Ovary (tissue), 9 donors: ENCODE measurements around the gene NPSR1. TPM values are rescaled to one million over a fixed set of nuclear protein-coding genes. Genes with fewer than 3 reads are reported as not detected.

ENCODE experiments used
- DNase-seq, 5 donors: peaks; one replicate each; pipeline ENCODE4 v3.0.0-alpha.2; 2019 to 2020
- H3K27ac ChIP-seq, 2 donors: fragments of 200-600 bp; one replicate each; pipeline versions ENCODE4 v1.5.1 to v1.8.0; 2019 to 2022
- H3K27me3 ChIP-seq: fragments of 200-600 bp; one replicate; pipeline ENCODE4 v1.8.0; 2022
- H3K36me3 ChIP-seq: fragments of 200-600 bp; sonication (generic); one replicate; pipeline ENCODE4 v1.5.1; 2019
- H3K4me1 ChIP-seq: one replicate; pipeline ENCODE4 v1.8.1; 2013; ENCODE audit warnings: mild to moderate bottlenecking, moderate library complexity; ENCODE audit not compliant: insufficient read depth
- H3K4me3 ChIP-seq: fragments of 200-600 bp; sonication (generic); one replicate; pipeline ENCODE4 v1.5.1; 2017
- H3K9me3 ChIP-seq, 2 donors: fragments of 200-600 bp in 1 of 2; sonication (generic) in 1 of 2; one replicate each; pipeline versions ENCODE4 v1.5.1 to v1.8.1; 2013 to 2019; ENCODE audit warnings: mild to moderate bottlenecking in 1 of 2, moderate library complexity in 1 of 2
- CTCF ChIP-seq, 3 donors: fragments of 450-650 bp in 2 of 3; fragments of 200-600 bp in 1 of 3; IDR thresholded peaks; one replicate each; pipeline versions ENCODE4 v1.5.1 to v1.8.0; 2016 to 2022; ENCODE audit warnings: antibody characterized with exemption in 3 of 3, mild to moderate bottlenecking in 1 of 3
- EP300 ChIP-seq: sonication (generic); formaldehyde crosslinking; IDR thresholded peaks from one replicate; pipeline ENCODE4 v1.6.1; 2017; ENCODE audit warnings: antibody characterized with exemption
- POLR2A ChIP-seq: fragments of 450-650 bp; IDR thresholded peaks from one replicate; pipeline ENCODE4 v1.6.1; 2017; ENCODE audit warnings: antibody characterized with exemption, mild to moderate bottlenecking, moderate library complexity
- WGBS, 3 donors: extraction: QIAGEN DNeasy Blood & Tissue Kit in 1 of 3; methylation state at CpG; one replicate each; pipeline versions ENCODE4 v1.1.5 to v1.1.7; 2013 to 2017; 5-methylcytosine and 5-hydroxymethylcytosine counted together
- intact Hi-C, 4 donors: fragments of 100-400 bp; cut with DNase I; formaldehyde crosslinking; loops; one replicate each; pipeline versions ENCODE4 v1.11.0 to v1.15.1; 2022 to 2023
- polyA plus RNA-seq, 2 donors: library from polyadenylated mRNA; stranded (reverse); fragments of 200-250 nt in 1 of 2; fragments of 350-450 nt in 1 of 2; fragmentation: Illumina TruSeq in 1 of 2; extraction: RNeasy Lipid Tissue Mini Kit (QIAGEN cat#74804) in 1 of 2; gene quantifications; one replicate each; pipeline ENCODE4 v1.2.3, GENCODE V29; 2013 to 2014
- total RNA-seq, 7 donors: library from RNA; depleted of rRNA in 2 of 7; stranded (reverse); fragments of >200 nt in 2 of 7; fragmentation: NEBNext Ultra II Directional in 3 of 7; extraction: Animal tissue kit (Norgen Biotek cat#: 25700) in 3 of 7; gene quantifications; one replicate each; pipeline versions ENCODE4 v1.1.0 to v1.2.4, GENCODE V29; 2016 to 2023
- donor health status: DM: no; HTN: no; CAD: no; lungs with moderate emphysema.
- donor health status: DM: no; HTN: no; CAD: no.
- donor health status: Bipolar disorder and iron deficiency.
- donor health status: DM: yes; HTN: yes; CAD: no.
- donor health status: DM: no; HTN: no; CAD: no.
- donor health status: DM: yes; HTN: yes; CAD: no.

NPSR1 gene
- total and polyA plus RNA-seq, 9 donors: not detected

- Histone ChIP-seq H3K36me3 (no peaks in the 10 kb centered on the region), H3K4me3 (no peak overlapping the region), H3K27ac (no peak overlapping the region), H3K4me1 (no peaks in the 10 kb centered on the region), H3K27me3 (no peaks in the 10 kb centered on the region), H3K9me3 (no peaks in the 10 kb centered on the region)
- intact Hi-C loops: no loop called here
- TF ChIP-seq CTCF (IDR thresholded peaks at IDR 0.05) (no peak), POLR2A (no peak), EP300 (no peak)
- 82 to 90% (median 83%) methylated on average over 5 of the region's 5 CpGs for WGBS, 3 donors
- DNase-seq: no peak
Measured at GRCh38 chr7:34739651-34740300, 81.8 kb downstream of the NPSR1 start.

GRCh38 chr7:34740840-34741239, 82.8 kb downstream of the NPSR1 start:
- Histone ChIP-seq H3K36me3 (no peaks in the 10 kb centered on the region), H3K4me3 (no peak overlapping the region), H3K27ac (no peak overlapping the region), H3K9me3 (no peaks in the 10 kb centered on the region), H3K4me1 (no peaks in the 10 kb centered on the region), H3K27me3 (no peaks in the 10 kb centered on the region)
- TF ChIP-seq POLR2A (no peak), CTCF (IDR thresholded peaks at IDR 0.05) (no peak), EP300 (no peak)
- DNase-seq: no peak
- intact Hi-C loops: no loop called here
- 59 to 63% (median 59%) methylated on average over 1 of the region's 1 CpG for WGBS, 3 donors

GRCh38 chr7:34747176-34747781, 89.3 kb downstream of the NPSR1 start:
- Histone ChIP-seq H3K27ac (no peak overlapping the region), H3K27me3 (no peaks in the 10 kb centered on the region), H3K9me3 (no peaks in the 10 kb centered on the region), H3K36me3 (no peaks in the 10 kb centered on the region), H3K4me3 (no peak overlapping the region), H3K4me1 (no peaks in the 10 kb centered on the region)
- intact Hi-C loops: no loop called here
- TF ChIP-seq CTCF (IDR thresholded peaks at IDR 0.05) (no peak), POLR2A (no peak), EP300 (no peak)
- DNase-seq: no peak
- 65 to 83% (median 70%) methylated on average over 8 of the region's 8 CpGs for WGBS, 3 donors

- no peak for TF ChIP-seq POLR2A
- TF ChIP-seq EP300: no peak
- no peak for TF ChIP-seq CTCF (IDR thresholded peaks at IDR 0.05)
- no peaks in the 10 kb centered on the region for H3K4me1 ChIP-seq
- H3K27me3 ChIP-seq: no peaks in the 10 kb centered on the region
- H3K9me3 ChIP-seq: no peaks in the 10 kb centered on the region
- WGBS, 3 donors: 17 to 37% (median 23%) methylated on average over 8 of the region's 8 CpGs
- no peak overlapping the region for H3K4me3 ChIP-seq
- peak; percentile 31 to 70 (median 34) for DNase-seq
- intact Hi-C loops: no loop called here
- H3K36me3 ChIP-seq: no peaks in the 10 kb centered on the region
- no peak overlapping the region for H3K27ac ChIP-seq
Measured at GRCh38 chr7:34747867-34748727, 90.1 kb downstream of the NPSR1 start.
